Pancreas (tissue), 10 donors: ENCODE results near the gene MAP10. TPM values are rescaled to one million over a fixed set of nuclear protein-coding genes. Genes with fewer than 3 reads are reported as not detected.

ENCODE experiments used
- ATAC-seq, 4 donors: fragments of 200-7000 bp; cut with Tn5 transposase; one replicate each; pipeline versions ENCODE4 v1.8.0 to v1.9.1; 2020; ENCODE audit warnings: mild to moderate bottlenecking in 4 of 4, moderate library complexity in 4 of 4
- DNase-seq, 6 donors: peaks; one replicate each; pipeline ENCODE4 v3.0.0-alpha.2; 2020
- FAIRE-seq: peaks from 2 replicates; lab custom pipeline; 2012; peaks lifted over from hg19 to GRCh38; lab: Jason Lieb, UNC
- H3K27ac ChIP-seq, 4 donors: fragments of 200-600 bp; sonication (generic); 1 replicate in 3 of 4; 2 replicates in 1 of 4; pipeline versions ENCODE4 v1.5.0 to v1.8.0; 2020
- H3K27me3 ChIP-seq, 4 donors: fragments of 200-600 bp; one replicate each; pipeline ENCODE4 v1.8.0; 2021
- H3K36me3 ChIP-seq, 3 donors: fragments of 200-600 bp; sonication (generic) in 1 of 3; one replicate each; pipeline versions ENCODE4 v1.5.0 to v1.8.0; 2020 to 2021
- H3K4me1 ChIP-seq, 3 donors: fragments of 200-600 bp; one replicate each; pipeline ENCODE4 v1.8.0; 2021
- H3K4me3 ChIP-seq, 4 donors: fragments of 200-600 bp; sonication (generic) in 2 of 4; one replicate each; pipeline versions ENCODE4 v1.5.0 to v1.8.0; 2020 to 2021
- H3K9me3 ChIP-seq, 4 donors: fragments of 200-600 bp; one replicate each; pipeline ENCODE4 v1.8.0; 2021
- CTCF ChIP-seq, 4 donors: fragments of 200-600 bp; sonication (generic) in 3 of 4; IDR thresholded peaks; one replicate each; pipeline versions ENCODE4 v1.5.0 to v1.8.0; 2021; ENCODE audit warnings: antibody characterized with exemption in 4 of 4
- WGBS, 2 donors: extraction: QIAGEN DNeasy Blood & Tissue Kit; methylation state at CpG; one replicate each; pipeline ENCODE4 v1.1.7; 2013; 5-methylcytosine and 5-hydroxymethylcytosine counted together
- intact Hi-C, 3 donors: fragments of 100-400 bp; cut with DNase I; formaldehyde crosslinking; loops; one replicate each; pipeline versions ENCODE4 v1.11.1 to v1.14.2; 2022
- polyA plus RNA-seq, 2 donors: library from polyadenylated mRNA; stranded (reverse); fragments of 200-250 nt; gene quantifications; one replicate each; pipeline ENCODE4 v1.2.3, GENCODE V29; 2013
- total RNA-seq, 6 donors: library from RNA; stranded (reverse); fragmentation: NEBNext Ultra II Directional in 4 of 6; extraction: Animal tissue kit (Norgen Biotek cat#: 25700) in 4 of 6; gene quantifications; one replicate each; pipeline versions ENCODE4 v1.2.1 to v1.2.4, GENCODE V29; 2021 to 2023
- donor health status: healthy with polysubstance abuse.
- donor health status: DM: no; HTN: no; CAD: no; lungs with moderate emphysema.
- donor health status: DM: no; HTN: no; CAD: no.
- donor health status: control.
- donor health status: control.
- donor health status: Bipolar disorder and iron deficiency.
- donor health status: DM: yes; HTN: yes; CAD: no.
- donor health status: DM: no; HTN: no; CAD: no.
- donor health status: DM: no; HTN: no; CAD: no.
- donor health status: DM: yes; HTN: yes; CAD: no.

MAP10 gene
- total and polyA plus RNA-seq, 8 donors: 0.99 to 2.1 (median 1.9) TPM

- Histone ChIP-seq H3K4me3 (no peak overlapping the region), H3K9me3 (no peaks in the 10 kb centered on the region), H3K4me1 (no peaks in the 10 kb centered on the region), H3K36me3 (no peaks in the 10 kb centered on the region), H3K27me3 (peaks cover 0 to 3% (median 0%) of the 10 kb centered on the region in 4 donors), H3K27ac (no peak overlapping the region)
- no peak for TF ChIP-seq CTCF (IDR thresholded peaks at IDR 0.05)
- WGBS, 2 donors: 81 to 88% methylated on average over 5 of the region's 5 CpGs
- DNase-seq (no peak), FAIRE-seq (no peak), ATAC-seq (no peak)
- intact Hi-C loops: no loop called here
Observed at GRCh38 chr1:232844791-232845190, 39.6 kb downstream of the MAP10 start.

- ATAC-seq: no peak
- Histone ChIP-seq H3K9me3 (no peaks in the 10 kb centered on the region), H3K4me3 (no peak overlapping the region), H3K36me3 (no peaks in the 10 kb centered on the region), H3K27me3 (peaks cover 0 to 3% (median 0%) of the 10 kb centered on the region in 4 donors), H3K27ac (no peak overlapping the region), H3K4me1 (no peaks in the 10 kb centered on the region)
- no peak for TF ChIP-seq CTCF (IDR thresholded peaks at IDR 0.05)
- DNase-seq: no peak
- intact Hi-C loops: no loop called here
- no peak for FAIRE-seq
- 75 to 82% methylated on average over 6 of the region's 6 CpGs for WGBS, 2 donors
Observed at GRCh38 chr1:232845406-232845955, 40.3 kb downstream of the MAP10 start.

DNA sequence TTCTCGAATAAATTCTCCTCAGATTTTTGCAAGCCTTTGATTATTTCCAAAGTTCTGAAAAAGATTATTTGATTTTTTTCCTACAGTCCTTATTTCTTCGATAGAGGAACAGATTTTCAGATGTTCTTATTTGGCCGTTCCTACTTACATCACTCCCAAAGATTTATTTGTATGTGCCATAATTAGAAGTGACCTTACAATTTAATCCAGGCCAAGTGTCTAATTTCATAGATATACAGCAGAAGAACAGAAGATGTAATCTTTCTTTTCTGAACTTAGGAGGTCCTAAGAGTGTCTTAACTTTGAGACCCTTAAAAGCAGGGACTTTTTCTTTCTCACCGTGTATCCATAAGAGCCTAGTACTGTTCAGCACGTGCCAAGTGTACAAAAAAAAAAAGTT lies 46.3 kb downstream of the MAP10 start:
- no peak for FAIRE-seq
- WGBS, 2 donors: 39 to 42% methylated on average over 5 of the region's 5 CpGs
- DNase-seq: no peak

DNA sequence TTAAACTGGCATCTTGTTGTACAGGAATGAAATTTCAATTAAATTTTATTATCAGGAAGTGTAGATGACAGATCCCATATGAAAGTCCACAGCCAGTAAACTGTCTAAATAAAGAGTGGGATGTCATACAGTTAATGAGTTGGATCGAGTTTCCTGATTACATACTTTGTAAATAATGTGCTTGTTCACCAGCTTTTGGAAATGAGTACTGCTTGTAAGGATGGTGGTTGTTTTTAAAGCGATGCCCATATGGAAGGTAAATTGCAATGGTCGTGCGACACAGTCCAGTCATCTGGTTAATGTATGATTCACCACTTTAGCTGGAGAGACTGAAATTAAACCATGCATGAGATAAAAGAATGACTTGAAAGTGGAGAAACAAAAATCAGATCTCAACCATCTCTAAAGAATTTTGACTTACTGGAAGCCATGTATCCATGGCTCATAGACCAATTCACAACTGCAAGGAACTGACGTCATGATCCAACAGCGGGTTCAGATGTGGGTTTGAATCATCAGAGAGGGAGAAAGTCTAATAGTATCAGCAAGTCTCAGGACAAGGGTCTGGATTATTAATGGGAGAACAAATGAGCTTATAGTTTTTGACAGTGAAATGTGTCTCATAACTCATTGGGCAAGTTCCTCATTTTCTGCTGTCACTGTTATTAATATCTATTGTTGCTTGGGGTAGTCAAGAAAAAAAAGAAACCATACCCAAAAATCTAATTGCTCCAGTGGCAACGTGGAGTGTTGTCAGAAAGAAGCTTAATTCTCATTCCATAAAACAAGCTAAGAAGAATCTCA lies 49.0 kb downstream of the MAP10 start:
- H3K4me1 ChIP-seq: no peaks in the 10 kb centered on the region
- TF ChIP-seq CTCF (IDR thresholded peaks at IDR 0.05): no peak
- no peaks in the 10 kb centered on the region for H3K9me3 ChIP-seq
- intact Hi-C loops: no loop called here
- no peak overlapping the region for H3K27ac ChIP-seq
- no peaks in the 10 kb centered on the region for H3K27me3 ChIP-seq
- WGBS, 2 donors: 63 to 76% methylated on average over 7 of the region's 7 CpGs
- no peak for DNase-seq
- H3K4me3 ChIP-seq: no peak overlapping the region
- ATAC-seq: no peak
- no peak for FAIRE-seq
- no peaks in the 10 kb centered on the region for H3K36me3 ChIP-seq

More for the DNA sequence above, 46.3 kb downstream of the MAP10 start:
- Histone ChIP-seq H3K27ac (no peak overlapping the region), H3K36me3 (no peaks in the 10 kb centered on the region), H3K9me3 (no peaks in the 10 kb centered on the region), H3K4me3 (no peak overlapping the region), H3K27me3 (no peaks in the 10 kb centered on the region), H3K4me1 (no peaks in the 10 kb centered on the region)
- intact Hi-C loops: no loop called here
- ATAC-seq: no peak
- TF ChIP-seq CTCF (IDR thresholded peaks at IDR 0.05): no peak

DNA sequence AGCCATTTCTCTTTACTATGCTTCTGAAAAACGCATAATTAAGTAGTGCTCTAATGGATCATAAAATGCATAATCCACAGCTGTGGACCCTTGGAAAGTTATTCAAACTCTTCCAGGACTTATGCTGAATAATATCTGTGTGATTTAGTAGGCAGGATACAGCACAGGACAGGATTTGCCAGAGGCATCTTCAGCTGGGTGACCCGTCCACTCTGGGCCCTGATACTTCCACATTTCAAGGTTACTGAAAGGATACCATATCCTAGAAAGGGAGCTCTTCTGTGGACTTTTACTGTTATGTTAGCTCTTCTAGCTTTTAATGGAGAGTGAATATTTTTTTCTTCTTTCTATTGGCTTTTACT lies 49.6 kb downstream of the MAP10 start:
- Histone ChIP-seq H3K9me3 (no peaks in the 10 kb centered on the region), H3K4me1 (no peaks in the 10 kb centered on the region), H3K27me3 (no peaks in the 10 kb centered on the region), H3K36me3 (no peaks in the 10 kb centered on the region), H3K27ac (no peak overlapping the region), H3K4me3 (no peak overlapping the region)
- DNase-seq (no peak), FAIRE-seq (no peak), ATAC-seq (no peak)
- intact Hi-C loops: no loop called here
- no peak for TF ChIP-seq CTCF (IDR thresholded peaks at IDR 0.05)
- WGBS, 2 donors: 79 to 91% methylated on average over 2 of the region's 2 CpGs
